GM18508 (cell line): ENCODE data around the gene MACC1.

Experiments used
- ATAC-seq: cut with Tn5 transposase; IDR thresholded peaks from one replicate; pipeline ENCODE4 v1.9.1; 2021; ENCODE audit warnings: moderate number of reproducible peaks; ENCODE audit not compliant: insufficient read depth, unreplicated experiment

Gene MACC1

DNA sequence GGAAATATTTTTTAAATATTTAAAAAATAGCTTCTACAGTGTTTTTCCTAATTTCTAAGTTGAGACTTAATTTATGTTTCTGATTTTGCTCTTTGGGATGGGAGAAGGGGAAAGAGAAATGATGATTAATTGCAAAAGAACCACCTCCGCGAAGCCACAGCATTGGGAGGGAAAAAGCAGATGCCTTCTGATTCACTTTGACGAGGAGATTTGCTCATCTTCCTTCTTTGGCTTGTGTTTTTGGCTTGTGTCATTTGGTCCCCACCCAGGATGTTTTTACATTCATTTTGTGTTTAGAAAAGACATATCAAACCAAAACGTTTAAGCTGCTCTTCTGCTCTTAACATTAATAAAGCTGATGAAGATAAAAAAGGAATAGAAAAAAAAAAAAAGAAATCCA, 121.7 kb downstream of the MACC1 start:
- ATAC-seq: no peak

DNA sequence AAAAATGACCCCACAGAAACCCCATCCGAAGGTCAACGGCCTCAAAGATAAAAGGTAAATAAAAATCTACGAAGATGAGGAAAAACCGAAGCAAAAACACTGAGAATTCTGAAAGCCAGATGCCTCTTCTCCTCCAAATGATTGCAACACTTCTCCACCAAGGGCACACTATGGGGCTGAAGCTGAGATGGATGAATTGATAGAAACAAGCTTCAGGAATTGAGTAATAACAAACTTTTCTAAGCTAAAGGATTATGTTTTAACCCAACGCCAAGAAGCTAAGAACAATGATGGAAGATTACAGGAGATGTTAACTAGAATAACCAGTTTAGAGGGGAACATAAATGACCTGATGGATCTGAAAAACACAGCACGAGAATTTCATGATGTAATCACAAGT, 127.8 kb downstream of the MACC1 start:
- ATAC-seq: no peak

DNA sequence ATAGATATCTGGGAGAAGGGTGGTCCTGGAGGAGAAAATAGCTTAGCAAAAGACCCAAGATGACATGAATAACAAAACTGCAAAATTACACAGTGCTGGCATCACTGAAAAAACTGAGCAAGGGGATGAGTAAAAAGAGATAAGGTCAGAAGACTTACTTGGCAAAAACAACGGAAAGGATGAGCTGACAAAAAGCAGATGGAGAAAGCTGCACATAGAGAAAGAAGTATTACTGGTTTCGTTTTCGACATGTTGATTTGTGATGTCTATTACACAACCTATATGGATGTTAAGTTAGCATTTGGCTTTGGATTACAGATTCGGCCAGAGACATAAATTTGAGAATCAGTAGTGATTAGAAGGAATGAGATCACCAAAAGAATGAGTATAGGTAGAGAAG, 132.1 kb downstream of the MACC1 start:
- ATAC-seq: no peak
